Heart right ventricle (tissue), 16 donors: Measurements from ENCODE around the gene TTLL5. TPM values are rescaled to one million over a fixed set of nuclear protein-coding genes. Genes with fewer than 3 reads are reported as not detected.

Source experiments
- ATAC-seq, 8 donors: fragments of 200-7000 bp; cut with Tn5 transposase; one replicate each; pipeline ENCODE4 v1.9.1; 2020; ENCODE audit warnings: mild to moderate bottlenecking in 8 of 8, moderate library complexity in 8 of 8, moderate number of reproducible peaks in 1 of 8
- DNase-seq, 2 donors: peaks; one replicate each; pipeline ENCODE4 v3.0.0-alpha.2; 2020
- H3K27ac ChIP-seq, 10 donors: fragments of 200-600 bp; sonication (generic) in 2 of 10; one replicate each; pipeline versions ENCODE4 v1.5.0 to v1.8.0; 2020 to 2022; ENCODE audit warnings: mild to moderate bottlenecking in 3 of 10
- H3K27me3 ChIP-seq, 7 donors: fragments of 200-600 bp; one replicate each; pipeline ENCODE4 v1.8.0; 2021 to 2022; ENCODE audit warnings: mild to moderate bottlenecking in 2 of 7
- H3K36me3 ChIP-seq, 9 donors: fragments of 200-600 bp; sonication (generic) in 1 of 9; one replicate each; pipeline versions ENCODE4 v1.5.0 to v1.8.0; 2020 to 2022; ENCODE audit warnings: mild to moderate bottlenecking in 2 of 9
- H3K4me1 ChIP-seq, 9 donors: fragments of 200-600 bp; sonication (generic) in 1 of 9; one replicate each; pipeline versions ENCODE4 v1.5.0 to v1.8.0; 2020 to 2022; ENCODE audit warnings: mild to moderate bottlenecking in 4 of 9
- H3K4me3 ChIP-seq, 10 donors: fragments of 200-600 bp; sonication (generic) in 2 of 10; one replicate each; pipeline versions ENCODE4 v1.5.0 to v1.8.0; 2020 to 2022; ENCODE audit warnings: mild to moderate bottlenecking in 7 of 10, moderate library complexity in 2 of 10
- H3K9me3 ChIP-seq, 11 donors: fragments of 200-600 bp in 10 of 11; sonication (generic) in 2 of 11; one replicate each; pipeline versions ENCODE4 v1.5.0 to v1.8.0; 2013 to 2022; ENCODE audit warnings: mild to moderate bottlenecking in 2 of 11, control low read depth in 1 of 11, moderate library complexity in 1 of 11
- CTCF ChIP-seq, 9 donors: fragments of 200-600 bp; sonication (generic) in 2 of 9; IDR thresholded peaks; one replicate each; pipeline versions ENCODE4 v1.5.0 to v1.8.0; 2021 to 2022; ENCODE audit warnings: antibody characterized with exemption in 9 of 9, mild to moderate bottlenecking in 5 of 9, moderate library complexity in 1 of 9
- WGBS, 2 donors: extraction: QIAGEN DNeasy Blood & Tissue Kit; methylation state at CpG; one replicate each; pipeline ENCODE4 v1.1.7; 2013; ENCODE audit warnings: inconsistent platforms in 1 of 2; 5-methylcytosine and 5-hydroxymethylcytosine counted together
- intact Hi-C, 10 donors: fragments of 100-400 bp; cut with DNase I; formaldehyde crosslinking; loops; one replicate each; pipeline versions ENCODE4 v1.11.1 to v1.14.2; 2022
- polyA plus RNA-seq, 2 donors: library from polyadenylated mRNA; stranded (reverse); fragments of 200-250 nt; gene quantifications; one replicate each; pipeline ENCODE4 v1.2.3, GENCODE V29; 2013
- total RNA-seq, 10 donors: library from RNA; stranded (reverse); fragmentation: NEBNext Ultra II Directional in 3 of 10; extraction: Animal tissue kit (Norgen Biotek cat#: 25700) in 3 of 10; gene quantifications; one replicate each; pipeline versions ENCODE4 v1.2.1 to v1.2.4, GENCODE V29; 2021 to 2023
- donor health status: Arrhythmogenic right ventricular cardiomyopathy.
- donor health status: ischemic (EF 13 %, LVEDD 7.1; RV severe dilation, severe dysfunction).
- donor health status: healthy with polysubstance abuse.
- donor health status: DM: no; HTN: yes; CAD: no.
- donor health status: DM: no; HTN: no; CAD: no.
- donor health status: ischemic (EF 25% LVEDD 6.9; RV normal size, moderate dysfunction).
- donor health status: ischemic (EF 25% LVEDD 5.7; RV mildly dilated, moderate dysfunction).
- donor health status: healthy.
- donor health status: DM: yes; HTN: yes; CAD: no.
- donor health status: Ischemic cardiomyopathy.
- donor health status: ischemic (EF 35%, LVEDD 5.7; RV mildly dilated, moderate dysfunction).
- donor health status: nonischemic (EF 11% LVEDD 7.7; RV severe dilation, severe dysfunction).
- donor health status: DM: yes; HTN: yes; CAD: no.
- donor health status: PGD.
- donor health status: ischemic (EF 29% LVEDD 5.4; RV normal size, mild dysfunction).
- donor health status: nonischemic (EF 23%, LVEDD 6.1; RV moderate dilation, normal function).

Gene TTLL5
- total and polyA plus RNA-seq, 12 donors: 5.6 to 24.7 (median 17.6) TPM

- no peak for TF ChIP-seq CTCF (IDR thresholded peaks at IDR 0.05)
- ATAC-seq (no peak), DNase-seq (no peak)
- Histone ChIP-seq H3K9me3 (no peaks in the 10 kb centered on the region), H3K4me3 (no peak overlapping the region), H3K27ac (peak overlapping the region in 6 of 10 donors; percentile 3 to 73 (median 56)), H3K27me3 (no peaks in the 10 kb centered on the region), H3K4me1 (peaks cover 0 to 22% (median 12%) of the 10 kb centered on the region in 9 donors), H3K36me3 (peaks cover 0 to 7% (median 0%) of the 10 kb centered on the region in 9 donors)
- WGBS, 2 donors: 88 to 89% methylated on average over 4 of the region's 4 CpGs
- intact Hi-C loops: no loop called here
Measured at GRCh38 chr14:75877884-75878283, 216.8 kb downstream of the TTLL5 start.

DNA sequence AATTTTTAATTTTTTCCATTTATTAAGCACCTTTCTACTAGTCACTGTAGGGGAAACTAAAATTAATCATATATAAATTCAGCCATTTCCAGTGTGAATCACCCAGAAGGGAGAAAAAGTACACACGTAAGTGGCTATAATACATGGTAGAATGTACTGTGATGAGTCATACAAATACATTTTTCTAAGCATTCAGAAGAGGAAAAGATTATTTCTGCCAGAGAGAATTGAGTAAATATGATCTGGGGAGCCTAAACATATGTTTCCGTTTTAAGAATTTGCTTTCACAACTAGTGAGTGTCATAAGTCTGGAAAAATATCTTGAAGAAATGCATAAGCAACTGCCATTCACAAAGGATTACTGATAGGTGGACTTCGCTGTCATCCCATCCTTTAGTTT lies 218.0 kb downstream of the TTLL5 start:
- ATAC-seq (no peak), DNase-seq (no peak)
- intact Hi-C loops: no loop called here
- Histone ChIP-seq H3K36me3 (peaks cover 0 to 16% (median 0%) of the 10 kb centered on the region in 9 donors), H3K27ac (no peak overlapping the region), H3K9me3 (no peaks in the 10 kb centered on the region), H3K4me1 (peaks cover 0 to 22% (median 12%) of the 10 kb centered on the region in 9 donors), H3K27me3 (no peaks in the 10 kb centered on the region), H3K4me3 (no peak overlapping the region)
- WGBS, 2 donors: 86 to 92% methylated on average over 3 of the region's 3 CpGs
- no peak for TF ChIP-seq CTCF (IDR thresholded peaks at IDR 0.05)

DNA sequence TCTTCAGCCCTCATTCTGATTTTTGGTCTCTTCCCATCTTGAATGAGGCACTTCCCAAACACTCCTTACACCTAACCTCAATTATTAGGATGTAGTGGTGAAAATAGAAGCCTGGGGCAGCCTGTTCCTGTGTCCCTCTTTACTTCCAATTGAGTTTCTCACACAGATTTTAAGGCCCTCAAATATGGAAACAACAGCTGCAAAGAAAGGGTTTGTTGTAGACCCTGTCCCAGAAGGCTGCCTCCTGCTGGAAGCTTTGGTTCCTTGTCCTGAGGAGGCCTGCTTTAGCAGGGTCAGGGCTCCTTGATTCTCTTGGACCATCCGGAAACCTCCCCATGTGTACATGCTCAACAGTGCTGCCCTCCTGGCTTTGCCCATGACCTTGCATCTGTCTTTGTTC lies 219.5 kb downstream of the TTLL5 start:
- Histone ChIP-seq H3K27ac (no peak overlapping the region), H3K27me3 (no peaks in the 10 kb centered on the region), H3K9me3 (no peaks in the 10 kb centered on the region), H3K4me3 (no peak overlapping the region), H3K4me1 (peaks cover 0 to 27% (median 15%) of the 10 kb centered on the region in 9 donors), H3K36me3 (peaks cover 0 to 16% (median 0%) of the 10 kb centered on the region in 9 donors)
- WGBS, 2 donors: 97 to 100% methylated on average over 1 of the region's 1 CpG
- DNase-seq: no peak
- TF ChIP-seq CTCF (IDR thresholded peaks at IDR 0.05): peak in 2 of 9 donors; percentile 6 to 17
- no peak for ATAC-seq
- intact Hi-C loops: no loop called here

- peaks cover 0 to 16% (median 5%) of the 10 kb centered on the region in 9 donors for H3K4me1 ChIP-seq
- intact Hi-C loops: no loop called here
- 96 to 97% methylated on average over 5 of the region's 5 CpGs for WGBS, 2 donors
- no peak overlapping the region for H3K27ac ChIP-seq
- ATAC-seq: no peak
- peaks cover 0 to 18% (median 0%) of the 10 kb centered on the region in 9 donors for H3K36me3 ChIP-seq
- H3K4me3 ChIP-seq: no peak overlapping the region
- DNase-seq: no peak
- H3K27me3 ChIP-seq: no peaks in the 10 kb centered on the region
- no peak for TF ChIP-seq CTCF (IDR thresholded peaks at IDR 0.05)
- H3K9me3 ChIP-seq: no peaks in the 10 kb centered on the region
Measured at GRCh38 chr14:75881994-75882393, 220.9 kb downstream of the TTLL5 start.
